Measurements from ENCODE around the gene ARHGEF25.

The ARHGEF25 gene

GRCh38 chr12:57622293-57623245, 11.3 kb downstream of the ARHGEF25 start:
- TF ChIP-seq CTCF (IDR thresholded peaks at IDR 0.05; ENCODE audit: low read depth, low read length, missing control alignments) = no peak
- no peak overlapping the region for H3K4me3 ChIP-seq (replicated peaks; ENCODE audit: low read depth, low read length)
- no peak for DNase-seq (ENCODE audit: extremely low read depth, low read depth)

- H3K4me3 ChIP-seq (replicated peaks; ENCODE audit: low read depth, low read length) = no peak overlapping the region
- no peak for DNase-seq (ENCODE audit: extremely low read depth, low read depth)
- no peak for TF ChIP-seq CTCF (IDR thresholded peaks at IDR 0.05; ENCODE audit: low read depth, low read length, missing control alignments)
Observed at GRCh38 chr12:57623385-57623784, 12.2 kb downstream of the ARHGEF25 start.

GRCh38 chr12:57623811-57624390, 12.7 kb downstream of the ARHGEF25 start:
- no peak overlapping the region for H3K4me3 ChIP-seq (replicated peaks; ENCODE audit: low read depth, low read length)
- TF ChIP-seq CTCF (IDR thresholded peaks at IDR 0.05; ENCODE audit: low read depth, low read length, missing control alignments) = no peak
- DNase-seq (ENCODE audit: extremely low read depth, low read depth) = no peak

GRCh38 chr12:57624441-57625220, 13.4 kb downstream of the ARHGEF25 start:
- TF ChIP-seq CTCF (IDR thresholded peaks at IDR 0.05; ENCODE audit: low read depth, low read length, missing control alignments) = no peak
- H3K4me3 ChIP-seq (replicated peaks; ENCODE audit: low read depth, low read length) = no peak overlapping the region
- DNase-seq (ENCODE audit: extremely low read depth, low read depth) = no peak

- TF ChIP-seq CTCF (IDR thresholded peaks at IDR 0.05; ENCODE audit: low read depth, low read length, missing control alignments) = no peak
- DNase-seq (ENCODE audit: extremely low read depth, low read depth) = no peak
- H3K4me3 ChIP-seq (replicated peaks; ENCODE audit: low read depth, low read length) = no peak overlapping the region
Observed at GRCh38 chr12:57625261-57626032, 14.2 kb downstream of the ARHGEF25 start.
